IPS-18c (cell line): ENCODE results near the gene BCAP29.

Experiments
- H3K4me3 ChIP-seq: 2 replicates; pipeline ENCODE4 v1.7.0; 2013; ENCODE audit warnings: low read depth, mild to moderate bottlenecking, low read length, moderate library complexity; ENCODE audit not compliant: insufficient read depth
- H3K9me3 ChIP-seq: one replicate; pipeline ENCODE4 v1.6.1; 2013; ENCODE audit warnings: mild to moderate bottlenecking, low read length, moderate library complexity; ENCODE audit not compliant: control insufficient read depth, insufficient read depth

BCAP29 gene

DNA sequence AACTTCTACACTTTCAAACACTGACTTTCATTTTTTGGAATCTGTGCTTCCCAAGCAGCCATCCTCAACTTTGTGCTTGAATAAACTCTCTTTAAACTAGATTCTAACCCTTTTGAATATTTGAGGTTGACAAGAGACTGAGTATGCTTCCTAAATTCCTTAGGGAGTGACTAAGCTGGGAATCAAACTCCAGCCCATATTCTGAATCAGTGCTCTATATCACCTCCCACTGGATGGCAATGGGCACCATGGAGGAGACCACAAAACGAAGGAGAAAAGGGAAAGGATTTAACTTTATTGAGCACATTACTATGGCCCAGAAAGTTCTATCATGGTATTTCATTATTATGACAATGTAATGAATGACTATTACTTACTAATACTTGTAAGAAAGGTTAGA lies 63.4 kb downstream of the BCAP29 start:
- Histone ChIP-seq H3K9me3 (no peaks in the 10 kb centered on the region), H3K4me3 (no peak overlapping the region)

DNA sequence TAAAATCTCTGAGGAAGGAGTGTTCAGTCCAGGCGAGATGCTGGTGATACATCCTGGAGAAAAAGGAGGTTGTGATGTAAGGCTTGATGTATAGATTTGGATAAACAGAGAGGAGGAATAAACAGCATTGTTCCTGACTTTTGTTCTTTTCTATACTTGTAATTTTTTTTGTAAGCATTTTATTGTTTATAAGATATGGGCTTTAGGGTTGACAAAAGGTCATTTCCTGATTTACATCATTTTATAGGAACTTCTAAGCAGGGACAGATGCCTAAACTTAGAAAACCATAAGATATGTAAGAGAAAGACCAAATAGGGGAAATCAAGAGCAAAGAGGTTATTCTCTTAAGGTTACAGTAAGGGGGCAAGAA lies 63.9 kb downstream of the BCAP29 start:
- Histone ChIP-seq H3K4me3 (no peak overlapping the region), H3K9me3 (no peaks in the 10 kb centered on the region)

DNA sequence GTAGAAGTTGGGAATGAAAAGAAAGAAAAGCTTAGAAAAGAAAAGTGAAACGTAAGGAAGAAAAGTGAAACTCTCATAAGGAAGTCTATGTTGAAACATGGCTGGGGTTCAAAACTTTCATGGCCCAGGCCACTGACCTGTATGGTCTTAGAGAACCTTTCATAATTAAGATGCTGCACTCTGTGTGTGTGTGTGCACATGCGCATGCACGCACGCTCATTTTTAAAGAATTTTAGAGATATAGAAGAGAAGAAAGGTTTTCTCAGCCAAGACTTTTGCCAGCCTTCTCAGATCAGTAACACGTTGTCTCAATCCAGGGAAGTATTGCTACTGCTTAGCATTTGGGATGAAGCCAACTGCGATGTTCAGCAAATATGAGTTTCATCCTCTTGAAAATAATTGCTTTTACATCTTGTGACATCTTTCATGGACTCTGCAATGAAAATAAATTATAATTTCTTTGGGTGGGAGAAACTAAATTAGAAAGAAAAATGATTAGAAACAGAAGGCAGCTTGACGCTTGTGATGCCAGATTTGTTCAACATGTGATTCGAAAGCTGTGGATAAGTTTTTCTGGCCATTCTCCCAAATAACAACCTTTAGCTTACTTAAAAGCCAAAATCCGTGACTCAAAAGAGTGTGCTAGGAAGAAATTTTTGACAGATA lies 64.4 kb downstream of the BCAP29 start:
- no peaks in the 10 kb centered on the region for H3K9me3 ChIP-seq
- H3K4me3 ChIP-seq = no peak overlapping the region

DNA sequence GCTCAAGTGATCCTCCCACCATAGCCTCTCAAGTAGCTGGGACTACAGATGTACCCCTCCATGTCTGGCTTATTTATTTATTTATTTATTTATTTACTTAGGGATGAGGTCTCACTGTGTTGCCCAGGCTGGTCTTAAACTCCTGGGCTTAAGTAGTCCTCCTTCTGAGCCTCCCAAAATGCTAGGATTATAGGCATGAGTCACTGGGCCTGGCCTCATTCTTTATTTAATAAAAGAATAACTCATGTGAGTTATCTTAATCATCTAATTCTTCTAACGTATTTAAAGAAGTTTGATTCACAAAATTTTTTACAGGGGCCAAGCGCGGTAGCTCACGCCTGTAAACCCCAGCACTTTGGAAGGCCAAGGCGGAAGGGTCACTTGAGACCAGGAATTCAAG lies 72.6 kb downstream of the BCAP29 start:
- Histone ChIP-seq H3K4me3 (no peak overlapping the region), H3K9me3 (peaks cover 5% of the 10 kb centered on the region)

DNA sequence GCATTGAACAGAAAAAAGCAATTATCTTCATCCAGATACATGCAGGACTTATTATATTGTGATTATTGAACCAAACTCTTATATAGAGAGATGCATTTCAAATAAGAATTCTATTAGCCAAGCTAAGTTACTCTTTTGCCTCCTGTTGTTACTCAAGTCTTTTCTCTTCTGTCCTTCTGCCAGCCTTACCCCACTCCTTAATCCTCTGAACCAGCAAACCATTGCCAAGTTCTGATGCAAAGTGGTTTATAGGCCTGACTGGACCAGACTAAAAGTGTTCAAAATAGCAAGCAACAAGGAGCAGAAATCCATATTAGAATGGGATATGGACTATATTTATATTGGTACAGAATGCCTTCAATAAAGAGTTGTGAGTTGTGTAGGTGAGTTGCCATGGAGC lies 78.4 kb downstream of the BCAP29 start:
- no peak overlapping the region for H3K4me3 ChIP-seq
- H3K9me3 ChIP-seq = no peaks in the 10 kb centered on the region

DNA sequence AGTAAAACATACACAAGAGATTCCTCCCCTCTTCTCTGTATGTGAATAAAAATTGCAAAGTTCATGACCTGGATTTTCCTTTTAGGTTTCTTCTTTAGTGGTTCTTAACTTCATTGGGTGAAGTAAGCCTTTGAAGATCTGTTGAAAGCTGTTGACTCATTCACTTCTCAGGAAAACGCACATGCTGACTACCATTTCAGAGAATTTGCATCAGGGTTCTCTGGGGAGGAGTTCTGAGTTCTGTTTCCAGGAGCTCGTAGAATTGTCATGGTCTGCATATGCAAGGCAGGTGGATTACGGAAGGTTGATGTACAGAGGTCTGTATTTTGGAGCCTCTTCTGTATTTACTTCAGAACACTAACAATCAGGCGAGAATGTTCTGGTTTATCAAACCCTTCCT lies 79.6 kb downstream of the BCAP29 start:
- no peaks in the 10 kb centered on the region for H3K9me3 ChIP-seq
- H3K4me3 ChIP-seq = no peak overlapping the region

DNA sequence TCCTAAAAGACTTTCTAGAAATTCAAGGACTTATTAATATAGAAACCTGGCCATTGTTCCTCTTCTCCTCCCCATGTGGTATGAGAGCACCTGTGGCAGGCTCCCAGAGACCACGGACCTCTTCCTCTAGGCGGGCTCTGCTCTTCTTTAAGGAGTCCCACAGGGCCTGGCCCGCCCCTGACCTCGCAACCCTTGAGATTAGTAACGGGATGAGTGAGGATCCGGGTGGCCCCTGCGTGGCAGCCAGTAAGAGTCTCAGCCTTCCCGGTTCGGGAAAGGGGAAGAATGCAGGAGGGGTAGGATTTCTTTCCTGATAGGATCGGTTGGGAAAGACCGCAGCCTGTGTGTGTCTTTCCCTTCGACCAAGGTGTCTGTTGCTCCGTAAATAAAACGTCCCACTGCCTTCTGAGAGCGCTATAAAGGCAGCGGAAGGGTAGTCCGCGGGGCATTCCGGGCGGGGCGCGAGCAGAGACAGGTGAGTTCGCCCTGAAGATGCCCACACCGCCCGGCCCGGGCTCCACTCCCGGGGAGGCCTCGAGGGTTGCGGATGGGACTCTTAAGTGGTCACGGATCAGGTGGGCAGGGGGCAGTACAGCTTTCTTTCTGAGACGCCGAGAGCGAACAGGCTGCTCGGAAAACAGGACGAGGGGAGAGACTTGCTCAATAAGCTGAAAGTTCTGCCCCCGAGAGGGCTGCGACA lies 80.5 kb downstream of the BCAP29 start, which contains the start of gene SLC26A4:
Gene SLC26A4 (plus strand): TSS at position 448 of the 700 bp plus-strand sequence. CDS start 814 bp downstream, outside the sequence.
- H3K9me3 ChIP-seq = no peaks in the 10 kb centered on the region
- H3K4me3 ChIP-seq = peak within 1 kb of the TSS; percentile 50

DNA sequence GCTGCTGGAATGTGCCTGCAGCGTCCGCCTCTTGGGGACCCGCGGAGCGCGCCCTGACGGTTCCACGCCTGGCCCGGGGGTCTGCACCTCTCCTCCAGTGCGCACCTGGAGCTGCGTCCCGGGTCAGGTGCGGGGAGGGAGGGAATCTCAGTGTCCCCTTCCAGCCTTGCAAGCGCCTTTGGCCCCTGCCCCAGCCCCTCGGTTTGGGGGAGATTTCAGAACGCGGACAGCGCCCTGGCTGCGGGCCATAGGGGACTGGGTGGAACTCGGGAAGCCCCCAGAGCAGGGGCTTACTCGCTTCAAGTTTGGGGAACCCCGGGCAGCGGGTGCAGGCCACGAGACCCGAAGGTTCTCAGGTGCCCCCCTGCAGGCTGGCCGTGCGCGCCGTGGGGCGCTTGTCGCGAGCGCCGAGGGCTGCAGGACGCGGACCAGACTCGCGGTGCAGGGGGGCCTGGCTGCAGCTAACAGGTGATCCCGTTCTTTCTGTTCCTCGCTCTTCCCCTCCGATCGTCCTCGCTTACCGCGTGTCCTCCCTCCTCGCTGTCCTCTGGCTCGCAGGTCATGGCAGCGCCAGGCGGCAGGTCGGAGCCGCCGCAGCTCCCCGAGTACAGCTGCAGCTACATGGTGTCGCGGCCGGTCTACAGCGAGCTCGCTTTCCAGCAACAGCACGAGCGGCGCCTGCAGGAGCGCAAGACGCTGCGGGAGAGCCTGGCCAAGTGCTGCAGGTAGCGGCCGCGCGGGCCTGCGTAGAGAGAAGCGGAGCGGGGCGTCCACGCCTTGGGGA lies 81.2 kb downstream of the BCAP29 start:
- no peaks in the 10 kb centered on the region for H3K9me3 ChIP-seq
- H3K4me3 ChIP-seq = peak overlapping the region; percentile 50

DNA sequence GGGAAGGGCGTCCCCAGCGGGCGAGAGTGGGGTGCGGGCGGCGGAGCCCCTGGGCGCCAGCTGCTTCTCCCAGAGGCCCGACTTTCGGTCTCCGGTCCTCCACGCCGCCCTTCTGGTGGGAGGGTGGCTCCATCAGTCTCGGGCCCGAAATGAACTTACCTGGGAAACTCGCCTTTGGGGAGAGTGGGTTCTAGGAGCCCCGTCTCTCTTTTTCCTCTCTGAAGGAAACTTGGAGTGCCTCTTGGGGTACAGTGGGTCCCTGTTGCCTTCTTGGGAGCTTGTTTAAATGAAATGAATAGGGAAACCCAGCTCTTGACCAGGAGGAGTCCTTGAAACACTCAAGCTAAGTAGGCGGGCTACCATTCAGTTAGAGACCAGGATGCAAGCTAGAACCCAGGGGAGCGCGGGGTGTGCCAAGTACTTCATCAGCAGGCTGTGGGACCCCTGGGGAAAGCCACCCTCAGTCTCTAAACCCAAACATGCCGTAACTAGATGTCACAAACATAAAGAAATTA lies 81.9 kb downstream of the BCAP29 start:
- Histone ChIP-seq H3K4me3 (peak overlapping the region; percentile 50), H3K9me3 (no peaks in the 10 kb centered on the region)

DNA sequence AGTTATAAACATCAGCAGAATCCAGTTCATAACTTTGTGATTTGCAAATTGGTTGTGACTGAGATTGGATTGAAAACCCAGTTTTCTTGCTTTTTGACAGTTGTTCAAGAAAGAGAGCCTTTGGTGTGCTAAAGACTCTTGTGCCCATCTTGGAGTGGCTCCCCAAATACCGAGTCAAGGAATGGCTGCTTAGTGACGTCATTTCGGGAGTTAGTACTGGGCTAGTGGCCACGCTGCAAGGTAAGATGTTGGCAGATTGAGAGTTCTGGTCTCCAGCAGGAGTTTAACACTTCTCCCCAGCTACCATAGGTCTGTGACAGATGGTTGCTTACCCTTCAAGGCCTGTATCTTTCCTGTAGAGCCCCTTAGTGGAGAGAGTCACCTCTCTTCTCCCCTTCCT lies 83.2 kb downstream of the BCAP29 start:
- Histone ChIP-seq H3K4me3 (no peak overlapping the region), H3K9me3 (no peaks in the 10 kb centered on the region)

DNA sequence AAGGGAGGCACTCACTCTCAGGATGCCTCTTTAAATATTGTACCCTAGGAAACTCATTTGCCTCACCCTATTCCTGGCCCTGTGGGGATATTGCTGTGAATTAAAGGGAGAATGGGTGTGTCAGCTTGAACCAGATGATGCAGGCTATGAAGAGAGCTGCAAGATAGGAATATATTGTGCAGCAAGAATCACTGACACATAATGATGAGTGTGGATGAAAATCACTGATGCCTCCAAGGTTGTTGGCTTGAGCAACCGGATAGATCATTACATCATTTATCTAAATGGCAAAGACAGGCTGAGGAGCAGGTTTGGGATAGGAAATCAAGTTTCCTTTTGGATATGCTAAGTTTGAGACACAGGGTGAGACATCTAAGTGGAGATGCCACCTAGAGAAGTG lies 86.7 kb downstream of the BCAP29 start:
- Histone ChIP-seq H3K4me3 (no peak overlapping the region), H3K9me3 (no peaks in the 10 kb centered on the region)

DNA sequence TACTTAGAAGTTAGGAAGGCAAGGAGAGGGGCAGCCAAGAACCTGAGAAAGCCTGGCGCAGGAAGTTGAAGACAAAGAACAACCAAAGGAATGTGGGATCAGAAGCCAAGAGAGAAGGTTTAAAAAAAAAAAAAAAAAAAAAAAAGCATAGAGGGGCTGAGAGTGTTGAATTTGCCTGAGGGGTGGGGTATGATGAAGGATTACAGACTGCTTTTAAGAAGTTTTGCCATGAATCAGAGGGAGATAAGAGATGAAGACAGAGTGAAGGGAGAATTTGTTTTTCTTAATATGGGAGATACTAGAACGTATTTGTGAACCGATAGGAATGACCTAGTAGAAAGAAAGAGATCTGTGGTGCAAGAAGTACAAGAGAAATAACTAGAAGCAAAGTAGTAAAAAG lies 87.3 kb downstream of the BCAP29 start:
- H3K9me3 ChIP-seq = no peaks in the 10 kb centered on the region
- H3K4me3 ChIP-seq = no peak overlapping the region

DNA sequence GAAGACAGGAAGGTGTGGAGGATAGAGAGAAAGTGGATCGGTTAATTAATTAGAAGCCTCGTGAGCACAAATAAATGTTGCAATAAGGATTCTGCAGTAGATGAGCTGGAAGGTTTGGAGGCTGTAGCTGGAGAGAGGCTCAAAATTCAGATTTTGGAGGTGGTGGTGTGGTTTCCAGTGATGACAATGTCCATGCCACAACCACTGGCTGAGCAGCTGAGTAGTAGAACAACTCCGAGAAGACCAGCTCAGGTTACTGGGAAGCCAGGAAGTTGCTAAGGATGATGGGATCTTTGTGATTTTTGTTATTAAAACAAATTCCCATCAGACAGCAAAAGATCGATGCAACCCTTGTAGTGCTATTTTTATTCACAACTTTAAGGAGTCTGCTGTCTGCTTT lies 88.2 kb downstream of the BCAP29 start:
- Histone ChIP-seq H3K4me3 (no peak overlapping the region), H3K9me3 (no peaks in the 10 kb centered on the region)
